Osteocyte (in vitro differentiated cells): ENCODE measurements around the gene HIVEP3. TPM values are rescaled to one million over a fixed set of nuclear protein-coding genes. Genes with fewer than 3 reads are reported as not detected.

Experiments
- DNase-seq: peaks from one replicate; pipeline ENCODE4 v3.0.0; 2021; ENCODE audit warnings: mixed read lengths; ENCODE audit not compliant: unreplicated experiment; ENCODE audit errors: extremely low spot score
- H3K27ac Mint-ChIP-seq: one replicate; pipeline ENCODE4 v1.8.0; 2021; ENCODE audit warnings: mild to moderate bottlenecking, mixed read lengths; ENCODE audit not compliant: unreplicated experiment
- H3K27me3 Mint-ChIP-seq: one replicate; pipeline ENCODE4 v1.8.0; 2021; ENCODE audit warnings: mixed read lengths; ENCODE audit not compliant: unreplicated experiment
- H3K36me3 Mint-ChIP-seq: one replicate; pipeline ENCODE4 v1.8.0; 2021; ENCODE audit warnings: mixed read lengths; ENCODE audit not compliant: unreplicated experiment
- H3K4me1 Mint-ChIP-seq: one replicate; pipeline ENCODE4 v1.8.0; 2021; ENCODE audit warnings: mixed read lengths; ENCODE audit not compliant: unreplicated experiment
- H3K4me3 Mint-ChIP-seq: one replicate; pipeline ENCODE4 v1.8.0; 2021; ENCODE audit warnings: mild to moderate bottlenecking, moderate library complexity, mixed read lengths; ENCODE audit not compliant: unreplicated experiment
- H3K9me3 Mint-ChIP-seq: one replicate; pipeline ENCODE4 v1.8.0; 2021; ENCODE audit warnings: mixed read lengths; ENCODE audit not compliant: unreplicated experiment
- CTCF ChIP-seq: fragments of 200-600 bp; sonication (generic); IDR thresholded peaks from 2 replicates; pipeline ENCODE4 v1.5.0; 2021; ENCODE audit warnings: antibody characterized with exemption, mild to moderate bottlenecking, moderate library complexity
- total RNA-seq: library from RNA; stranded (reverse); gene quantifications from 2 replicates; pipeline ENCODE4 v1.2.1, GENCODE V29; 2021

Gene HIVEP3
- total RNA-seq, 1 donor from 2014 or later: 0.97 TPM

- Mint-ChIP-seq H3K27ac (no peak overlapping the region), H3K36me3 (no peaks in the 10 kb centered on the region), H3K4me3 (no peak overlapping the region), H3K27me3 (no peaks in the 10 kb centered on the region), H3K4me1 (peaks cover 5% of the 10 kb centered on the region), H3K9me3 (no peaks in the 10 kb centered on the region)
- no peak for DNase-seq
- no peak for TF ChIP-seq CTCF
These were observed 196.5 kb downstream of the HIVEP3 start for GRCh38 chr1:41722184-41722583.

DNA sequence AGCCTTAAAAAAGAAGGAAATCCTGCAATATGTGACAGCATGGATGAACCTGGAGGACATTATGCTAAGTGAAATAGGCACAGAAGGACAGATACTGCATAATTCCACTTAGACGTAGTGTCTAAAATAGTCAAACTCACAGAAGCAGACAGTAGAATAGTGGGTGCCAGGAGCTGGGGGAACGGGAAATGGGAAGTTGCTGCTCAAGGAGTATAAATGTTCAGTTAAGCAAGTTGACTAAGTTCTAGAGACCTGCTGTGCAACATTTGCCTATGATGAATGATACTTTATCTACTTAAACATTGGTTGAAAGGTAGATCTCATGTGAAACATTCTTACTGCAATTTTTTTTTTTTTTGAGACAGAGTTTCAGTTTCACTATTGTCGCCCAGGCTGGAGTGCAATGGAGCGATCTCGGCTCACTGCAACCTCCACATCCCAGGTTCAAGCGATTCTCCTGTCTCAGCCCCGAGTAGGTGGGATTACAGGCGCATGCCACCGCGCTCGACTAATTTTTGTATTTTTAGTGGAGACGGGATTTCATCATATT, 197.8 kb downstream of the HIVEP3 start:
- Mint-ChIP-seq H3K27me3 (no peaks in the 10 kb centered on the region), H3K4me3 (no peak overlapping the region), H3K27ac (no peak overlapping the region), H3K4me1 (peaks cover 4% of the 10 kb centered on the region), H3K36me3 (no peaks in the 10 kb centered on the region), H3K9me3 (no peaks in the 10 kb centered on the region)
- no peak for TF ChIP-seq CTCF
- no peak for DNase-seq

DNA sequence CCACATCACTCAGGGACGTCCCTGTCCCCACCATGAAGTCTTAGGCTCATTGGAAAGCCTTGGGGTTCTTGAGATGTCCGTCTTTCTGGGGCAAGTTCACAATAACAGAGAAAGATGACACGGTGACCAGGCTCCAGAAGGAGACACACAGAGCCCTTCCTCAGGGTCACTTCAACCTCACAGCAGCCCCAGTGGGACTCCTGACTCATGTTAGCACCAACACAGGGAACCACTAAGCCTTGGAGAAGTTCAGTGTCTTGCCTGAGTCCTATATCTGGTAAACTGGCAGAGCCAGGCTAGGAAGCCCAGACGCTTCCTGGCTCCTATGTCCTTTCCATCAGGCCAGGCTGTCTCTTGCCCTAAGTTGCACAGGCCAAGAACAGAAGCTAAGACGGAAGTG, 199.1 kb downstream of the HIVEP3 start:
- H3K27ac Mint-ChIP-seq: no peak overlapping the region
- no peak for DNase-seq
- H3K9me3 Mint-ChIP-seq: no peaks in the 10 kb centered on the region
- no peaks in the 10 kb centered on the region for H3K27me3 Mint-ChIP-seq
- H3K36me3 Mint-ChIP-seq: no peaks in the 10 kb centered on the region
- no peak overlapping the region for H3K4me3 Mint-ChIP-seq
- peaks cover 5% of the 10 kb centered on the region for H3K4me1 Mint-ChIP-seq
- no peak for TF ChIP-seq CTCF

DNA sequence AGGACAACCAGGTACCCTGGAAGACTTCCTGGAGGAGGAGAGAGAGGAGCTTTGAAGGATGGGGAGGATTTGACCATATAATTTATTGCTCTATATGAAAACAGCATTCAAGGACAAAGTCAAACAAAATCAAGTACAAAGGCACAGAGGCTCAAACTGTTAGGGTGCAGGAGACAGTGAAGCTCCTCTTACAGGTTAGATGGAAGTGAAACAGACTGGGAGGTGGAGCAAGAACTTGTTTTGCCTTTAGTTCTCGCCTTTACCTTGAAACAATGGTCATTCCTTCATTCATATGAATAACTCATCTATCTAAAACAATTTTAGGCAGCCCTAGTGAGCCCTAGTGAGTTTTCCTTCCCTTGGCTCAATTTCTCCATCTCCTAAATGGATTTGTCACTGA, 199.6 kb downstream of the HIVEP3 start:
- H3K4me3 Mint-ChIP-seq: no peak overlapping the region
- no peak for TF ChIP-seq CTCF
- no peak for DNase-seq
- H3K27ac Mint-ChIP-seq: no peak overlapping the region
- H3K9me3 Mint-ChIP-seq: no peaks in the 10 kb centered on the region
- H3K36me3 Mint-ChIP-seq: no peaks in the 10 kb centered on the region
- H3K4me1 Mint-ChIP-seq: peaks cover 8% of the 10 kb centered on the region
- no peaks in the 10 kb centered on the region for H3K27me3 Mint-ChIP-seq

DNA sequence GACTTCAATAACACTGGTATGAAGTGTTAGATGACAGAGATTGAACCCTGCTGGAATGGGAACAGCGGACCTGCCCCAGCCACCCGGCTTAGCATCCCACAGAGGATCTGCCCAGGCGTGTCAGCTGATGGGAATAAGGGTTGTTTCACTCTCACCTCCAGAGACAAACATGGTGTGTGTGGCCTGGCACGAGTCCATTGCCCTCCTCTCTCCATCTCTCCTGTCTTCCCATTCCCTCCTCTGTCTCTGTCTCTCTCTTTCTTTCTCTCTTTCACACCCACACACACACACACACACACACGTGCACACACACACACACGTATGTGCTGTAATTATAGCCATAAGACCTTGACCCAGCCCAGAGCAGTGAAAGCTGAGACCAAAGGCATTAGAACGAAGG, 200.2 kb downstream of the HIVEP3 start:
- H3K9me3 Mint-ChIP-seq: no peaks in the 10 kb centered on the region
- no peaks in the 10 kb centered on the region for H3K36me3 Mint-ChIP-seq
- no peak for DNase-seq
- no peak overlapping the region for H3K4me3 Mint-ChIP-seq
- no peak for TF ChIP-seq CTCF
- H3K4me1 Mint-ChIP-seq: peaks cover 12% of the 10 kb centered on the region
- no peak overlapping the region for H3K27ac Mint-ChIP-seq
- no peaks in the 10 kb centered on the region for H3K27me3 Mint-ChIP-seq
